ENCODE results near the gene LPIN3.
A peak's percentile ranks its signal among the peaks of the same experiment; 100 is the strongest.
"Not testable (repeated sequence)": the region's sequence is repeated elsewhere in the genome, so short reads cannot be mapped to it uniquely, and the experiment has no call there.

Gene LPIN3, protein sequence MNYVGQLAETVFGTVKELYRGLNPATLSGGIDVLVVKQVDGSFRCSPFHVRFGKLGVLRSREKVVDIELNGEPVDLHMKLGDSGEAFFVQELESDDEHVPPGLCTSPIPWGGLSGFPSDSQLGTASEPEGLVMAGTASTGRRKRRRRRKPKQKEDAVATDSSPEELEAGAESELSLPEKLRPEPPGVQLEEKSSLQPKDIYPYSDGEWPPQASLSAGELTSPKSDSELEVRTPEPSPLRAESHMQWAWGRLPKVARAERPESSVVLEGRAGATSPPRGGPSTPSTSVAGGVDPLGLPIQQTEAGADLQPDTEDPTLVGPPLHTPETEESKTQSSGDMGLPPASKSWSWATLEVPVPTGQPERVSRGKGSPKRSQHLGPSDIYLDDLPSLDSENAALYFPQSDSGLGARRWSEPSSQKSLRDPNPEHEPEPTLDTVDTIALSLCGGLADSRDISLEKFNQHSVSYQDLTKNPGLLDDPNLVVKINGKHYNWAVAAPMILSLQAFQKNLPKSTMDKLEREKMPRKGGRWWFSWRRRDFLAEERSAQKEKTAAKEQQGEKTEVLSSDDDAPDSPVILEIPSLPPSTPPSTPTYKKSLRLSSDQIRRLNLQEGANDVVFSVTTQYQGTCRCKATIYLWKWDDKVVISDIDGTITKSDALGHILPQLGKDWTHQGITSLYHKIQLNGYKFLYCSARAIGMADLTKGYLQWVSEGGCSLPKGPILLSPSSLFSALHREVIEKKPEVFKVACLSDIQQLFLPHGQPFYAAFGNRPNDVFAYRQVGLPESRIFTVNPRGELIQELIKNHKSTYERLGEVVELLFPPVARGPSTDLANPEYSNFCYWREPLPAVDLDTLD

DNA sequence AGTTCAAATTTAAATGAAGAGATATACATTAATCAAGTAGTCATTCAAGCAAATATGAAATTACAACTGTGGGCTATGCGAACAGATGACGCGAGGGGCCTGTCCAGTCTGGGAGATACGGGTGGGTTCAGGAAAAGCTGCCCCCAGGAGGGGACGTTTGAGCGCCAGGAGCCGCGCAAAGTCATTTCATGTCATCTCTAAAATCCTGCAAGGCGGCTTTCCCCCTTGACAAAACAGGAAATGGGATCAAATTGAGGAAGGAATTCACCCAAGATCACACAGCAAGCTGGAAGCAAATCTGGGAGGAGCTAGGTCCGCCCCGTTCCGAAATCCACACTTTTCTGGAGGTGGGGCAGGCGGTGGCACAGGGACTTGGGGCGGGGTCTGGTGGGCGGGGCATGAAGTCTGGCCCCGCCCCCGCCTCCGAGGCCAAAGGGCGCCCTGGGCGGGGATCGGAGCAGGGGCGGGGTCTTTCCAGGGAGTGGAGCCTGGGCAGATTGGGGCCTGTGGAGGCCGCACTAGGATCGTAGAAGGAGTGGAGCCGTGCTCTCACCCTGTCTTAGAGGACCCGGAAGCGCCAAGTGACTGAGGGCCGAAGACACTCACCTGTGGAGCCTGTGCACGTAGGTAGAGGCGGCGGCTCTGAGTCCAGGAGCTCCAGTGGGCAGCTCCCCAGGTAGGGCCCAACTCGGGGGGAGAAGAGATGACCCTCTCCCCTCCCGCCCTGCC, at the start of gene LPIN3:
Gene LPIN3 (plus strand): TSS at position 495 of the 729 bp plus-strand sequence. CDS start 4,983 bp downstream, outside the sequence.
- peak; percentile 68 for DNase-seq

DNA sequence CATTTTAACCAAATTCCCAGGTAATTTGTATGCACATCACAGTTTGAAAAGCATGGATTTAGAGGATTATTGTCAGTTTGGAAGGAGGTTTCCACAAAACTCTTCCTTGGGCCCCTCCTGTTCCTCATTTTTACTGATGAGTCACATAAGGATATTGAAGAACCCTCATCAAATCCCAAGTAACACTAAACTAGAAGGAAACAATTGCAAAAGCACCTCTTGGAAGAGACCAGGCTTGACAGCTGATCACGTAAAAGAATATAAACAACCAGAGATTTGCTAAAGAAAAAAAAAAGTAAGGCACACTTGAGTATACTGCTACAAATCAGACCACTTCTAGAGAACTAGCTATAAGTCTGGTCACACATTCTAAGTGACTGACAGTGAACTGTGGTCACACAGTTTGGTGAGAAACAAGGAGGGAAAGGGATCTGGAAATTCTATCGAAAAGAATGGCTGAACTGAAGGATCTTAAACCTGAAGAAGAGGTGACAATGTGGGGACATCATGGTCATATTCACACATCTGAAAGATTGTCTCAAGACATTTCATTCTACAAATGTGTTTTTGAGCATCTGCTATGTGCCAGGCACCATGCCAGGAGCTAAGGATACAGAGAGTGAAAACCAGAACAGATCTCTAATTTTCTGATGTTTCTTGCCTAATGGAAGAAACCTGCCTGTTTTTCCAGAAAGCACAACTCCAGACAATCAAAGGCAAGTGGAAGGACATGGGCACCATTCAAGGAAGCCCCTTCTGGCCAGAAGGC, 47.2 kb upstream of the LPIN3 start:
- DNase-seq: no peak

DNA sequence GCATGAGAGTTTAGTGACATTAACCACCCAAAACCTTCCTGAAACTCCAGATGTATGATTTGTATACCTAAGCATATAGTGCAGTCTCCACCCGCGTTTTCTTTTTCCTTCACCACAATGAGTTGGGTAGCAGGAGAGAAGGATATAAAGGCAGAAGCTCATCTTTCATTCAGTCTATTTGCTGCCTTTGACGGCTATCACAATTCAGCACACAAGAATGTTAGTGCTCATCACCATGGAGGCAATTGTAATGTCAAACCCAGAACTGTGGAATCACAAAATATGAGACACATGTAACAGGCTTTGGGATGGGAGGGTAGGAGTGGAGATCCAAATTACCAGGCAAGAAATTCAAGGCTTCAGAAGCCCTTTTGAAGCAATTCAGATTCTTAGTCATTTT, 40.7 kb upstream of the LPIN3 start:
- no peak for DNase-seq

DNA sequence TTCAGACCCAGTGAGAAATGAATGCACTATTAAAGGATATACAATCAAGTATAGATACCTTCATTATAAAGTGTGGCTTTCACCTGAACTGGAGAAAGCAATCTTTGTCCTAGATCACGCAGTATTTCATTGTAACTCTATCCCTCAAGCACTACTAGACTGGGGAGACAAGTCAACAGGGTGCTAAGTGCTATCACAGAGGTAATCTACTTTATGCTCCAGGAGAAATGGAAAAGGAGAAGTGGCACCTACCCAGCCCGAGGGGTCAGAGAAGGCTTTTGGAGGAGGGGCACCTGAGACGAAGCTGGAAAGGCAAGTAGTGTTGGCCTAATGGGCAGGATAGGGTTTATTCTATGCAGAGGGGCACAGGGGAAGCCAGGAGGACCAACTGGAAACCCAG, 40.2 kb upstream of the LPIN3 start:
- DNase-seq: peak; percentile 57

DNA sequence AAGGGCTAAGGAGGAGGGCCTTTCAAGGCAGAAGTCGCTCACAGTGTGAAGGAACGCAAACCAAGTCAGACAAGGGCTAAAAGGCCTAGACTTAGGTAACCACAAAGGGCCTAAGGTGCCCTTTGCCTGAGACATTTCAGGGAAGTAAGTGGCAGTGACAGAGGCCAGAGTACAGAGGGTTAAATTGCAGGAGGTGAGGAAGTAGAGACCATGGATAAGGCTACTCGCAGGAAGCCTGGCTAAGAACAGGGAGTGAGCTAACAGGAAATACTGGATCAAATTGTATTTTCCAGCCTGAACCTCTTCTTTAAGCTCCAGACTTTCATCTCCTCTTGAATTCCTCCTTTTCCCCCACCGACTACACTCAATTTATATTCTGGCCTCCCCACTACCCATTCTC, 39.7 kb upstream of the LPIN3 start:
- no peak for DNase-seq

DNA sequence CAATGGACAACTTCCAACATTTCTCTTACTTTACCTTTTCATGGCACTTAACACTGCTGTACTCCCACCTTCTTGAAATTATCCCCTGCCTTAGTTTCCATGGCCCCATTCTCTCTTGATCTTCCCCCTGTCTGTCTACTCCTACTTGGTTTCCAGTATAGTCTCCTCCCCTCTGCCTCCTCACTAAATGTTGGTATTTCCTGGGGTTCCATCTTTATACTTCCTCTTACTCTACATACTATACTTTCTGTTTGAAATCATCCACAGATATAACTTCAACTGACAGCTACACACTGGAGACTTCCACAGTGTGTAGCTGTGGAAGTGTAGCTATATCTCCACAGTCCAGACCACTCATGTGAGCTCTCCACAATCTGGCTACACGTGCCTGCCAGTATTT, 36.6 kb upstream of the LPIN3 start:
- DNase-seq: no peak

DNA sequence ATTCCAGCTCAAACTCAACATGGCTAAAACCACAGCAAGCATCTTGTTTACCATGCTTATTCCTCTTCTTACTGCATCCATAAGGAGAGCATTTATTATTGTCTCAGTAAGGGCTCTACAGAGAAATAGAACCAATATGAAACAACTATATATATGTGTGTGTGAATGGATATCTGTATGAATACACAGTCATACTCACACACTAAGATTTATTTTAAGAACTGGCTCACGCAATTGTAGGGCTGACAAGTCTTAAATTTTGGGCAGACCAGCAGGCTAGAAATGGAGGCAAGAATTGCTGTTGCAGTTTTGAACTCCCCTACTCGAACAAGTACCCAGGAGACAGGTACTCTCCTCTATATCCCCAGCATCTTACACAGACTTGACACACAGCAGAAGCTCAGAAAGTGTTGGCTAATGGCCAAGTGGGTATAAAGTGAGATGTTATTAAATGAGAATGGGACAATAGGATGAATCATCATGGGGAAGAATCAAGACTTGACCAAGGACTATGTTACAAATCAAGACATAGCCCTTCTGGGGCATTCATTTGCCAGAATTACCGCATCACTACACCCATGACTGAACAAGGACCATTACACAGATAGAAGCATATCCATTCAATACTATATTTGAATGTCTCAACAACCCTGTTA, 36.1 kb upstream of the LPIN3 start:
- DNase-seq: no peak

DNA sequence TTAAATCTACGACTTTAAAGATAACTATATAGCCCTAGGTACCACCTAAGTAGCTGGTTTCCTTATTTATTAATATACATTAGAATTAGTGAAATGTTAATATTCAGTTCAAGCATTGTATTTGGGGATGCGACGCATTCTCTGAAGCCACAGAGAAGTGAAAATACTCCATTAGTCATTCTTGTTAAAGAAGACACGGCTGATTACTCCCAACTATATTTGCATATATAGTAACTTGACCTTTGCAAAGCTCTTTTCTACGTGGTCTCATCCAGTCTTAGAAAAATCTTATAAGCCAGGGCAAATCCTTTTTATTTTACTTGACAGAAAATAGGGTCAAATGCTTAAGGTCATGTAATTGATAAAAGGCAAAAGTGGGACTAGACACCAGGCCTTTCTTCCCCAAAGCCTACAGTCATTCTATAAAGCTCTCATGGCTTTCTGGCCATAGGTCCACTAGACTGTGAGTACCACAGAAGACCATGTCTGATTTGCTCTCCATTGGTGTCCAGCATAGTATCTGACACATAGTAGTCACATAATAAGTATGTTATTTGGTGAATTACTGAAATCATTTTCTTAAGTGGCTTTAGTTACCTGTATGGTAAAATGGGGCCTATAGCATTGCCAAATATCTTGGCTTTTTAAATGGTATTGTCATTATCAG, 34.4 kb upstream of the LPIN3 start:
- no peak for DNase-seq

DNA sequence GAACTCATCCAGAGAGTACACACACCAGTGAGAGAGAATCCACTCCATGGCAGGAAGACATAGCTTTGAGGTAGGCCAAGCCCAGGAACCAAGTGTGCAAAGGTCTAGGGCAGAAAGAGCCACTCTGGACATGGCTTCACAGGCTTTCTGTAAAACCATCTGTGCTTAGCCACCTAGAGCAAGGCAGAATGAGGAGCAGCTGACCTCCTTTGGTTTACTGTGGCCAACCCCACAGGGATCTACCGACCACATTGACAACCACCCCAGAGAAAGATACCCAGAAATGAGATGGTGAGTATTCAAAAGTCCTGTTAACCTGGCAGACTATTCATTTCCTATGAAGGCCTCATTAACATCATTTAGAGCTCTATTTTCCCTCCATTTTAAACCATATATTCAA, 33.6 kb upstream of the LPIN3 start:
- no peak for DNase-seq

DNA sequence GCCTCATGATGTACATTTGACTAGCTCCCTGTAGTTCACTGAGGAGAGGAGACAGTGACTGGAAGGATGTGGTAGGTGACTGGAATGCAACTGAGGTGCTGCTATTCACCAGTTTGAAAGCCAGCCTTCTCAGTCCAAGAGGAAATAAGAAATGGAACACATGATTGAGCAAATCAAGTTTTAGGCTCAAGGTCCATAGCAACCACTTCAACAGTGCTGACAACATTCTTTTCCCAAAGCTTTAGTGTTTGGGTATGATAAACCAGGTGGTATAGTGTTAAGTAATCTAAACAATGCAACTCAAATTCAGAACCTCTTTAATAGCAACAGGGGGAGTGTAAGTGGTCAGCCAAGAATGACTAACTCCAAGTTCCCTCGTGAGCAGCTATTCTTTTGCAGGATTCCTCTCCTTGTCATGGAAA, 32.3 kb upstream of the LPIN3 start:
- no peak for DNase-seq

DNA sequence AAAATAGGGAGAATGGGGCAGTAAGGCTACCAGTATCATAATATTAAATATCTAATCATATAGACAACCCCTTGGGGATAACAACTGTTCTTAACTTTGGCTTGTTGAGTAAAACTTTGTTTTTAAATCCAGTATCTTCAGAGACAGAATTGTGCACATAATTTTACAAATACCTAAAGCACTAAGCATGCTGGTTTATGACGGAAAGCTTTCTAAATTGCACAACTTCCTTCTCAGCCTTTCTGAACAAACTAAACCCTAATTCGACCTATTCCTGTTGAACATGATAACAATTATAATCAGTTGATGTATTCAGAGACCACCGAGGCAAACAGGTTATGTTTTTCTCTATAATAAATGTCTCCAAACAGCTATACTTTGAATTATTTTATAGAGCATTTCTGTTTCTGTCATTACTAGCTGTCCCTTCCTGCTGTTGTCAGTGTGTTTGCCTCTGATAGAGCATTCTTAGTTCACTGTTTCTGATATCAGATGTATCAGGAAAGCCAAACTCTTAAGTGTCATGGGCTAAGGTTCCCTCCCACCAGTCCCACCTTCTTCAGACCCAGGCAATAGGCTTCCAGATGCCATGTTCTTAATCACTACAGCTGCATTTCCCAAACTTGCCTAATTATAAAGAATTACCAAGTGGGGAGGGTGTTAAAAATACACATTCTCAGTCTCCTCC, 31.8 kb upstream of the LPIN3 start:
- DNase-seq: no peak

DNA sequence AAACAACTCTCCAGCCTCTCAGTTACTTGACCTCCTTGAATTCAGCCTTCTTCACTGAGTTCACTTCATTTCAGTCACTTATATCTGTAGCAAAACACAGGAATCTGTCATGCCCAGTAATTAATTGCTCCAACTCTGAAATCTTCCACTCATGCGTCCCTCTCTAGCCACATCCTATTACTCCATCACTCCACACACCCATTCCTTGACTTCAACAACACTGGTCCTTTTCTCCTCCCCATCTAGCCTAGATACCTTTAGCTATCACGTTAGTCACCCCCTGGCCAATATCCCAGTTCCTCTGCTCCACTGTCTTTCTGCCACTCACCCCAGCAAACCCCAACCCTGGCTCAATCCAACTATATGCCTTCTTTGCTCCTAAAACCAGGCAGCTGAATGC, 30.8 kb upstream of the LPIN3 start:
- no peak for DNase-seq

DNA sequence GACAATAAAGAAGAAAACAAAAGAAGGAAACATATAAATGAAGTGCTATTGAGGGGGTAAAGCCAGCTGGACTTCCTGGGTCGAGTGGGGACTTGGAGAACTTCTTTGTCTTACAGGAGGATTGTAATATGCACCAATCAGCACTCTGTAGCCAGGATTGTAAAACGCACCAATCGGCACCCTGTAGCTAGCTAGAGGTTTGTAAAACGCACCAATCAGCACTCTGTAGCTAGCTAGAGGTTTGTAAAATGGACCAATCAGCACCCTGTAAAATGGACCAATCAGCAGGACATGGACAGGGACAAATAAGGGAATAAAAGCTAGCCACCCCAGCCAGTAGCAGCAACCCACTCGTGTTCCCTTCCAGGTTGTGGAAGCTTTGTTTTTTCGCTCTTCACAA, 28.6 kb upstream of the LPIN3 start:
- not testable (repeated sequence) for DNase-seq

DNA sequence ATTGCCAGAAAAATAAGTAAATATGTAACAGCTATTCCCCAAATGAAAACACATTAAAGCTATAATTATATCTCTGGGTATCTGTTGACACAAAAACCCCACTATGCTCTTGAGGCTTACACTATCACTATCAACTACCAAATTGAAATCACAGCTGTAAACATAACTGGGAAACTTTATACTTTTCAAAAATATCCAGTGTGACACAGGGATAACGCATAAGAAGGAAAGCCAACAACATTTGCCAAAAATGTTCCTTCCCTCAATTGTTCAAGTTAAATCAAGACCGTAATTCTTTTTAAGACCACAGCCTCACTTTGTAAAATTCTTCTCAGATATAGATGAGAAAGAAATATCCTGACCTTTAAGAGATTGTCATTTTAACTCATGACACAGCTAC, 26.2 kb upstream of the LPIN3 start:
- DNase-seq: no peak

DNA sequence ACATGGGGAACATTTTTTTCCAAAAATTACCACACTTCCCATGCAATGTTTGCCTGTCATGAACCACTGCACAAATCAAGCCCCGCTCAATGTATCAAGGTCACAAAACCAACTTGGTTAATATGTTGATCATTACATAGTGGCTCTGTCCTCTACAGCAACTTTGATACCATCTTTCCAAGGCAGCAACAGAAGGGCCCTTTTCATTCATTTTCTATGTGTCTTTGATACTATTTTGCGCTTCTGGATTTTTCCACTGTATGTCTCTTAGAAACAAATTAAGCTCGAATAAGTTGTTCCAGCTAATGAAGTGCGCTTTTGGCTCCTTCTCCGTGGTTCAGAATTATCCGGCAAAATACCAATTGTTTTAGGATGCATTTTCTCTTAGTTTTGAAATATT, 24.6 kb upstream of the LPIN3 start:
- no peak for DNase-seq

DNA sequence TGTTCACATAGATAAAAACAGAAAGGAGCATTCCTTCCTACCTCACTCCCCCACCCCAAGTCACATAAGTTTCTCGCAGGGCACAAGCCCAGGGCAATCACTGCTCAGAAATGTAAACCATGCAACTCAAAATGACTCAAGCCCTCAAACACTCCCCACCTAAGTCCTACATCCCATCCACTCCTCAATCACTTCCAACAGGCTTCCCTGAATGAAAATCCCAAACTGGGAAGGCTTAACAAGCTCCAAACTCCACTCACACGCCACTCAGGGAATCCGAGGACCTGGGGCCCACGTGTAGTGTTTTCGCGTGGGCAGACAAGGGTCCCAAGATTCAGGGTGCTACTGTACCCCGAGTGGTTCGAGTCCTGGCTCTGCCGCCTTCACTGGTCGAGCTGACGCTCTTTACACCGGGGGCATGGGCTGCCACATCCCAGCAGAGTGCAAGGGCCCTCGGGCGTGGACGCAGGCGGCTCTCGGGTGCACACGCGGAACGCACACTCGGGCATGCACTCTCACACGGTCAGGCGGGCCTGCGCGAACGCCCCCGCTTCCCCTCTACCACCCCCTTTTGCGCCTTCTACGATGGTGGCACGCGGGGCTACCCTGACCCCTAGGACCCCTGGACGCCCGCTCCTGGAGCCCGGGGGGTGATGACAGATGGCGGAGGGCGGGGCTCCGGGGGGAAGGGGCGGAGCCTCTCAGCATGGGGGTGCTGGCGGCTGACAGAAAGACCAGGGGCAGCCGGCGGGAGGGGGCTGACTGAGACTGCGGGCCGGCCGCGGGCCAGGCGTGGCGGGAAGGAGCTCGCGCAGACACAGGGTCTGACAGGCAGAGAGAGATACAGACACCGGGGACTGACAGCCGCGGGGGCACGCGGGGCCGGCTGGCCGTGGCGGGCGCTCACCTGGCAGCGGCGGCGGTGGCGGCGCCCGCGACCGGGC, 23.7 kb upstream of the LPIN3 start:
- no peak for DNase-seq

DNA sequence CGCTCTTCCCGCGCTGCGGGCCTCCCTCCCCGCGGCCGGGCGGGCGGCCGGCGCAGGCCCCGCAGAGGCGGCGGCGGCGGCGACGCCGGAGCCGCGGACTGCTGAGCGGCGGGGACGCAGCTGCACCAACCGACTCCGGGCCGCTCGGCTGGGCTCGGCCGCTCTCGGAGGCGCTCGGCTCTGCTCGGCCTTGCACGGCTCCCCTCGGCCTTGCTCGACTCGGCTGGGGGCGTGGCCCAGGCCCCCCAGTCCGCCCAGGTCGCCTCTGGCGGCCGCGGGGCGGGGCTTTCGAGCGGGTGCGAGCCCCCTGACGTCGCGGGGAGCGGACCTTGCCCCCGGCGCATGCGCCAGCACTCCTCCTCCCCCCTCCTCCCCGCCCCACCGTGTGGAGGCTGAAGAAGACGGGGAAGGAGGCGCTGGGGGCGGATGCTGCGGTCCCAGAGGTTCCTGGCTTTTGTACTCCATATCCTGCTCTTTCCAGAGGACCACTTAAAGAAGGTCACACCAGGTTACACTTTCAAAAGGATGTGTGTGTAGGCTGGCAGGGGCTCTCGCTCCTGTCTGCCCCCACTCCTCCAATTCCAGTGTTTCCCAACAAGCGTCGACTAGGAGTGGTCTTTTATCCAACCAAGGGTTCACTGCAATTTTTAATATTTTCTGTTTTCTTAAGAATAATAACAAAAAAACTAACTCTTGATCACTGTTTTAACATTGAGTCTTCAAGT, 22.9 kb upstream of the LPIN3 start, which contains the start of gene ZHX3:
Gene ZHX3 (minus strand): TSS at position 186 of the 725 bp plus-strand sequence. CDS start 112,815 bp downstream, outside the sequence.
- DNase-seq: peak; percentile 69

DNA sequence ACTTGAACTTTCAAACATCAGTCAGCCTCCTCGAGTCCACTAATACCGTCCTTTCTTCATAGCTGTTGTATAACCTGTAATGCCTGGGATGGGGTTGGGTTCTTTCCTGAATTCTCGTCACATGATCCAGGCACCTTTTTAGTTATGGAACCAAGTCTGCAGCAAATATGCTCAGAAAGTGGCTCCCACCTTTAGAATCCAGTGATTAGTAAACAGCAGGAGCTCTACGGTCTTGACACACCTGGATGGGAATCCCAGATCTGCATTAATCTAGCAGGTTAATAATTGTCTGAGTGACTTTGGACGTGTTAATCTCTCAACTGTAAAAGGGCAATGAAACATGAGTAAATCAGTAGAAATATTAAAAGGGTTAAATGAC, 22.4 kb upstream of the LPIN3 start:
- DNase-seq: no peak

DNA sequence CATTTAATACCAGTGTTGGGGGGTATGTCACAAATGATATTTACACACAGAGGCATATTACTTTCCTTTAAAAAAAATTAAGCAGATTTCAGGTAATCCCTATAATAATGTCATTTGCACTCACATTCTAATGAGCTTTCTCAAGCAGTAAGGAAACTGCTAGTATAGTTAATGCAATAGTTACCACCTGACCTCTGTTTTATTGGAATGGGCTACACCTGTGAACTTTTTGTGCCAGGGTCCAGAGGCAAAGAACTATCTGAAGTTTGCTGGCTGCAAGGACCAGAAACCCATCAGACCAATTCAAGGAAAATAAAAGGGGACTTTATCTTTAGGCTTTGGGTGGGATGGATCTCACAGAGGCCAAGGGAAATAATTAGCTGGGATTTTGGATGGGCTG, 20.2 kb upstream of the LPIN3 start:
- no peak for DNase-seq

Data from DMS79 (cell line).